Suppressor macrophage treated with lipopolysaccharide for 4 hours (primary cell): Measurements from ENCODE around the gene KLK2.
A peak's percentile ranks its signal among the peaks of the same experiment; 100 is the strongest.

ENCODE experiments used
- DNase-seq: peaks from one replicate; pipeline ENCODE4 v3.0.0-alpha.2; 2020

KLK2 gene

GRCh38 chr19:50873056-50873455 is at the start of gene KLK2:
KLK2 (plus strand) TSS chr19:50873439; CDS start chr19:50873474, 35 bp downstream.
- no peak for DNase-seq

DNA sequence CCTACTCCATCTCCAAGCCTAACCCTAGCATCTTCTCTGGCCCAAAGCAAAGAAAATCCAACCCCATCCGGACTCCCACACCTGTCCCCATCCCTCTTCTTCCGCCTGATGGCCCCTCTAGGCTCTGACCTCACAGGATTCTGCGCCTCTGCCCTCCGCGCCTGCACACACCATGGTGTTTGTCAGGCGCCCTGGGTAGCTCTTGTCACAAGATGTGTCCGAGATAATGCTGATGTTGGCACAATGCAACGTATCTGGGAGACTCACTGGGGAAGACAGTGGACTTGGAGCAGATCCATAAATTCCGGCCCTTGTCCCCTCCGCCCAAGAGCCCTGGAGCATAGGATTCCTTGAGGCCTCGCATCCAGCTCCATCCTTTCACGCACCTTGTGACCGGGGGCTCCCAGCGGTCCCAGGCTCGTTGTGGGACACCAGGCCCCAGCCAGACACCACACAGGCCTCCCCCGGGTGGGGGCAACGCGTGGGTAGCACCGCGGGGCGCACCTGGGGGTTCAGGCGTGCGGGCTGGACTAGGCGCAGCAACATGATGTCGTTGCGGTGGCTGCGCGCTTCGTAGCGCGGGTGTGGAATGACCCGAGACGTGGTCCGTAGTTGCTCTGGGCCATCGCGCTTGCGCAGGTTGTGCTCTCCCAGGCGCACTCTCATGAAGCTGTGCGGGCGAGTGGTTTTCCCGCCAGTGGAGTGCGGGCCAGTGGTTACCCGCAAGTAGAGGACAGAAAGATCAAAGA is 46.6 kb upstream of the KLK2 start:
- no peak for DNase-seq

DNA sequence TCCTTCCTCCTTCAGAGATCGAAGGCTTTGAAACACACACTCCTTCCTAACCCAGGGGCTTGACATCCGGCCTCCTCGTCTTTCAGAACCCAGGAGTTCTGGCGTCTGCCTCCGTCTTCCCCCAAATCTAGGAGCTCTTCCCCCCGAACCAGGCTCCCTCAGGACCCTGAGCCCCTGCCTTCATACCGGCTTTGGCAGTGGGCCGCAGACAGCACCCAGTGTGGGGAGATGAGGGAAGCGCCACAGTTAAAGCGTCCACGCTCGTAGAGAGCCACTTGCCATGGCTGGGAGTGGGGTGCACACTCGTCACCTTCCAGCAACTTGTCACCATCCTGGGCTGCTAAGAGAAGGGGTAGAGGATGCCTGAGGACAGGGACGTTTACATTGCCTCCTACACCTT is 45.8 kb upstream of the KLK2 start:
- DNase-seq, result no peak

DNA sequence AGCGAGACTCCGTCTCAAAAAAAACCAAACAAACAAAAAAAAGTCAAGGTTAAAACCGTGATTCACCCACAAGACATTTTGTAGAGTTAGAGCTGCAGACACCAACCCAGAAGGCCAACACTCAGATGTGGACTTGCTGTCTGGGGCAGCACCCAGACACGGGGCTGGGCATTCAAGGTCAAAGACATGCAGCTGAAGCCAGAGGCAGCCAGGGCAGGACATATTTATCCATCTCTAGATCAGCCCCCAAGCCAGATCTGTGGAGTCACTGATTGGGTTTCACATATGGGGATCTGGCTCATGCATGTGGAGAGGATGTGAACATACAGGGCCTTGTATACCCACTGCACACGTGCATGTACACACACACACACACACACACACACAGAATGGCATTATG is 43.4 kb upstream of the KLK2 start:
- no peak for DNase-seq

GRCh38 chr19:50830266-50831025 is 42.8 kb upstream of the KLK2 start:
- no peak for DNase-seq

- DNase-seq, result no peak
Observed at GRCh38 chr19:50831026-50831396, 42.2 kb upstream of the KLK2 start.

- DNase-seq, result no peak
Observed at GRCh38 chr19:50832666-50833065, 40.6 kb upstream of the KLK2 start.

- no peak for DNase-seq
Observed at GRCh38 chr19:50833117-50833801, 40.0 kb upstream of the KLK2 start, which contains the start of gene KLK15. KLK15 (minus strand) TSS chr19:50833574; CDS start chr19:50831492, 2,082 bp downstream.

DNA sequence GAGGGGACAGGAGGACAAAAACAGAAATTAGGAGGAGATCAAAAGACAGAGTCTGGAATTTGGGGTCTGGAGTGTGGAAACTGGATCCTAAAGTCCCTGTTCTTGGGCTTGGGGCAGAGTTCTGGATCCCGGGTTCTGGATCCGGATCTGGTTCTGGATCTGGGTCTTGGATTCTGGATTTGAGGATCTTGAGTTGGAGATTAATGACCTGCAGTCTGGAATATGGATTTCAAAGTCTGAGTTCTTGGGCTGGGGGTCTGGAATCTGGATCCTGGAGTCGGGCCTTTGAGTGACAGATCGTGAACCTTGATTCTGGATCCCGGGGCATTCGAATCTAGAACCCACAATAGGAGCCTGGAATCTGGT is 39.5 kb upstream of the KLK2 start:
- DNase-seq, result no peak

- DNase-seq, result no peak
Observed at GRCh38 chr19:50835103-50835784, 38.0 kb upstream of the KLK2 start.

GRCh38 chr19:50835785-50836542 is 37.3 kb upstream of the KLK2 start:
- DNase-seq, result peak; percentile 70

- no peak for DNase-seq
Observed at GRCh38 chr19:50836543-50837195, 36.6 kb upstream of the KLK2 start.

GRCh38 chr19:50837300-50837699 is 35.9 kb upstream of the KLK2 start:
- DNase-seq, result no peak

GRCh38 chr19:50838239-50838638 is 35.0 kb upstream of the KLK2 start:
- DNase-seq, result no peak

DNA sequence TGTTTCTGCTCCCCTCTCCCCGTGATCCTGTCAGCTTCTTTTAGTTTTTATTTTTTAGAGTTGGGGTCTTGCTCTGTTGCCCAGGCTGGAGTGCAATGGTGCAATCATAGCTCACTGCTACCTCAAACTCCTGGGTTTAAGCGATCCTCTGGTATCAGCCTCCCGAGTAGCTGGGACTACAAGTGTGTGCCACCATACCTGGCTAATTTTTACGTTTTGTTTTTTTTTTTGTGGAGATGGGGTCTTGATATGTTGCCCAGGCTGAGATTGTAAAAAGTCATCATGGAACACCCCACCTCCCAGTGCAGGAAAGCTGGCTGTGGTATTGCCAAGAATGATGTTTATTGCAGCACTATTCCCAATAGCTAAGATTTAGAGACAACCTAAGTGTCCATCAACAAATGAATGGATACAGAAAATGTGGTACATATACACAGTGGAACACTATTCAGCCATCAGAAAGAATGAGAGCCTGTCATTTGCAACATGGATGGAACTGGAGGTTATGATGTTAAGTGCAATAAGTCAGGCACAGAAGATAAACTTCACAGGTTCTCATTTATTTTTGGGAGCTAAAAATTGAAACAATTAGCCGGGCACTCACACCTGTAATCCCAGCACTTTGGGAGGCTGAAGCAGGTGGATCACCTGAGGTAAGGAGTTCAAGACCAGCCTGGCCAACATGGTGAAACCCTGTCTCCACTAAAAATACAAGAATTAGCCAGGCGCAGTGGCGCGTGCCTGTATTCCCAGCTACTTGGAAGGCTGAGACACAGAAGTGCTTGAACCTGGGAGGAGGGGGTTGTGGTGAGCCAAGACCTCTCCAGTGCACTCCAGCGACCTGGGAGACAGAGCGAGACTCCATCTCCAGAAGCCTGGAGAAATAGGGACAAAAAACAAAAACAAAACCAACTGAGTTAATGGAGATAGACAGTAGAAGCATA is 33.3 kb upstream of the KLK2 start:
- no peak for DNase-seq

DNA sequence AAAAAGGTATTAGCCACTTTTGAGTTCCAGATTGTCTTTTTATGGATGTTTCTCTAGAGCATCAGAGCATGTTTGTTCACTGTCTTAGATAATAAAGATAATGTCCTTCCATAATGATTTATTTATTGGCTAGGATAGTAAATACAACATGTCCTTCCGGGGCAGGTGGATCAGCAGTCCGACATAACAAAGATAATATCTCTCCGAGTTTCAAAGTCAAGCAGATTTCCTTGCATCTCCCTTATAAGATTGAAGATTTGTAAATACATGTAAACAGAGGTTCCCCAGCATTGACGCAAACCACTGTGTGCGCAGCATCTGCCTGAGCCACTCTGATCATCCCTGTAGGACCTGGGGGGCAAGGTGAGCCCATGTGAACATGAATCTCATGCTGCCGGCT is 31.1 kb upstream of the KLK2 start:
- DNase-seq, result no peak

GRCh38 chr19:50843205-50843604 is 30.0 kb upstream of the KLK2 start:
- DNase-seq, result no peak

- DNase-seq, result no peak
Observed at GRCh38 chr19:50843701-50844221, 29.5 kb upstream of the KLK2 start.

DNA sequence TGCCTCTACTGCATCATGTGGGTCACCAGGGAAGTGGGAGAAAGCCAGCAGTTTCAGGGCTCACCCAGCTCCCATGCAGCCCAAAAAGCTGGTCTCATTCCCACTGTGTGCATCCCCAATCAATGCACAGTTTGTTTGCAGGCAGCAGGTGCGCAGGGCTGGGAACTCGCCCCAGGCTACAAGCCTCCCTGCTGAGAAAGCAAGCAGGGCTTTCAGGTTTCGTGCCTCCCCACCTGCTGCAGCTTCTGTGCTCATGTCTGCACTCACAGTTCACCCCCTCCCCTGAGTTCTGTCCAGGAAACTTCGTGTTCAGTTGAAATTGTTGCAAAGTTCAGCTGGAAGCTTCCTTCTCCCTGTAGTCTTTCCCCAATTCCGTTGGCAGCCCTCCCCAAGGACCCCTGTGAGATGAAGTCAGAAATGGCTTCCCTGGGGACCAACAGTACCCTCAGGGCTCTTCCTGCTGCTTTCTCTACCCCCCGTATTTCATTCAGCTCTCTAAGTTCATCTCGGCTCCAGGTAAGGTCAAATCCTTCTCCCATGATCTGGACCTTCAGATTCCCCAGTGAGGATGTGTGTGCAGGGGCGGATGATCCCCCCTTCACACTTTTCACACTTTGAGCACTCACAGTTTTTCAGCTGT is 28.8 kb upstream of the KLK2 start:
- DNase-seq, result no peak

- DNase-seq, result no peak
Observed at GRCh38 chr19:50850738-50851137, 22.5 kb upstream of the KLK2 start.
